VCaP (cell line): ENCODE data around the gene PRKCZ.
A peak's percentile ranks its signal among the peaks of the same experiment; 100 is the strongest.

ENCODE experiments used
- H3K27ac ChIP-seq: fragments of 450-650 bp; 2 replicates; pipeline ENCODE4 v1.5.1; 2017
- TF ChIP-seq, protein P1 (sequence below): fragments of 450-650 bp; conservative IDR thresholded peaks from 2 replicates; pipeline ENCODE4 v1.5.1; 2017; ENCODE audit warnings: mild to moderate bottlenecking, moderate library complexity

PRKCZ gene

DNA sequence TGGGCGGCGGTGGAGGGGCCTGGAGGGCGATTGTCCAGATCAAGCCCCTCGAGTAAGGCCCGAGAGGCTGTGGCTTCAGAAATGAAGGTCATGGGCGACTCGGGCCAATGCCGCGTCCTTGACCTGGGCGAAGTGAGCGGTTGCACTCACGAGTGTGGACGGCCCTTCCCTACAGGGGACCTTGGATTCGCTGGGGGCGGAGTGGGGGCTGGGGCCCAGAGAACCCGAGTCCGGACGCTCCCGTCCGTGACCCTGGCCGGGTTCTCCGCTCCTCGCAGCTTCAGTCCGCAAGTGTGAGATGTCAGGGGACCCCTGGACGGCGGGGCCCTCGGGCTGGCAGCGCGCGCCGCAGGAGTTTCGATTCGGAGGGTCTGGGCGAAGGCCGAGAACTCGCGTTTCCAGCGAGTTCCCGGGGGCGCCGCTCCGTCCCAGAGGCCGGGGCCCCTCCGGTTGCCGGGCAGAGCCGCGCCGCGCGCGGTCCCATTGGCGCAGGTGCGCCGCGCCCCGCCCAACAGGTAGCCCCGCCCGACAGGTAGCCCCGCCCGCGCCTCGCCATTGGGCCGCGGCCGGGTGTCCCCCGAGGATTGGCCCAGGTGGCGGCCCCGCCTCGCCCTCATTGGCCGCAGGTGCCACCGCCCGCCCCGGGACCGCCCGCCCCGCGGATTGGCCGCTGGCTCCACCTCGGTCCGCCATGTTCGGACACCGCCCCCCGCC, at the start of gene PRKCZ:
Gene PRKCZ (plus strand): TSS at position 694 of the 714 bp plus-strand sequence. CDS start 220 bp downstream, outside the sequence.
- TF ChIP-seq, protein P1, sequence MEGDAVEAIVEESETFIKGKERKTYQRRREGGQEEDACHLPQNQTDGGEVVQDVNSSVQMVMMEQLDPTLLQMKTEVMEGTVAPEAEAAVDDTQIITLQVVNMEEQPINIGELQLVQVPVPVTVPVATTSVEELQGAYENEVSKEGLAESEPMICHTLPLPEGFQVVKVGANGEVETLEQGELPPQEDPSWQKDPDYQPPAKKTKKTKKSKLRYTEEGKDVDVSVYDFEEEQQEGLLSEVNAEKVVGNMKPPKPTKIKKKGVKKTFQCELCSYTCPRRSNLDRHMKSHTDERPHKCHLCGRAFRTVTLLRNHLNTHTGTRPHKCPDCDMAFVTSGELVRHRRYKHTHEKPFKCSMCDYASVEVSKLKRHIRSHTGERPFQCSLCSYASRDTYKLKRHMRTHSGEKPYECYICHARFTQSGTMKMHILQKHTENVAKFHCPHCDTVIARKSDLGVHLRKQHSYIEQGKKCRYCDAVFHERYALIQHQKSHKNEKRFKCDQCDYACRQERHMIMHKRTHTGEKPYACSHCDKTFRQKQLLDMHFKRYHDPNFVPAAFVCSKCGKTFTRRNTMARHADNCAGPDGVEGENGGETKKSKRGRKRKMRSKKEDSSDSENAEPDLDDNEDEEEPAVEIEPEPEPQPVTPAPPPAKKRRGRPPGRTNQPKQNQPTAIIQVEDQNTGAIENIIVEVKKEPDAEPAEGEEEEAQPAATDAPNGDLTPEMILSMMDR = peak; percentile 42
- peak within 1 kb of the TSS; percentile 95 for H3K27ac ChIP-seq

DNA sequence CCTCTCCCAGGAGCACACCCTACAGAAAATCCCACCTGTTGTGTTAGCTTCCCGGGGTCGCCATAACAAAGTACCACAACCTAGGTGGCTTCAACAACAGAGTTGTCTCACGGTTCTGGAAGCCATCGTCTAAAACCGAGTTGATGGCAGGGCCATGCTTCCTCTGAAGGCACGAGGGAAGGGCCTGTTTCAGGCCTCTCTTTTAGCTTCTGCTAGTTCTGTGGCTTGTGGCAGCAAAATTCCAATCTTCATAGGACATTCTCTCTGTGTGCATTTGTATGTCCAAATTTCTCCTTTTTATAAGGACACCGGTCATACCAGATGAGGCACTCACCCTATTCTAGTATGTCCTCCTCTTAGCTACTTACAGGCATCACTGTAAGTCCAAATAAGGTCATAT, 49.8 kb upstream of the PRKCZ start:
- TF ChIP-seq, protein P1 = no peak
- peak overlapping the region; percentile 82; the same call in 1 of the 2 replicates for H3K27ac ChIP-seq

DNA sequence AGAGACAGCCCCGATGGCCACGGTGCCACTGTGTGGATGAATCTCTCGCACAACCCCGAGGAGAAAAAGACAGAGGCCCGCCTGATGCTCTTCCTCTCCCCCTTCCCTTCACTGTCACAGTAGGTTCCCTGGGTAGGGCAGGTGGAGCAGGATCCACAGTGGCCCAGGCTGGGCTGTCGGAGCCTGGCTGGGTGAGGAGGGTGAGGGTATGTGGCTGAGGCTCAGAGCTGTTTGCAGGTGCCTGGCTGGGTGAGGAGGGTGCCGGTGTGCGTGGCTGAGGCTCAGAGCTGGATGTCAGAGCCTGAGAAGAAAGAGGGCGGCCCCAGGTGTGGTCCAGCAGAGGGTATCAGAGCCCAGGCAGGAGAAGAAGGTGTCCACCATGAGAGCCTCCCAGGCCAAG, 49.4 kb upstream of the PRKCZ start:
- TF ChIP-seq, protein P1 = no peak
- peak overlapping the region; percentile 82 for H3K27ac ChIP-seq

DNA sequence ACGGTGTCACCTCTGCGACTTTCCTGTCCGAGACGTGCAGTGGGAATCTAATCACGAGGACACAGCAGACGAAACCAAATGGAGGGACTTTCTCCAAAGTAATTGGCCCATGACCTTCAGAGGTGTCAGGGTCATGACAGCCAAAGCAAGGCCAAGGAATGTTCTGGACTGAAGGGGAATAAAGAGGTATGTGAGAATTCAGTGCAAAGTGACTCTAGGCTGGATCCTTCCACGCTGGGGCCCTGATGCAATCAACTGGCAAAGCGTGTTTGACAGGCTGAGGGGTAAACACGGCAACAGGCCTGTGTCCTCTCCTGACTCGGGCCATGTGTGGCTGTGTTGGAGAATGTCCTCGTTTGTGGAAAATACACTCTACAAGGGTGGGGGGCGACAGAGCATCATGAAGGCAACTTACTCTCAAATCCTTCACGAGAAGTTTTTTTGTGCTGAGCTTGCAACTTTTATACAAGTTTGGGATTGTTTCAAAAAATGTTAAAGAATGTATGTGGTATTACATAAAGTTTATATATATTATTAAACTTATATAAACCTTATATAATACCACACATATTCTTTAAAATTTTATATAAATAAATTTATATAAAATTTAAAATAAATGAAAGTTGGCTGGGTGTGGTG, 48.3 kb upstream of the PRKCZ start:
- TF ChIP-seq, protein P1 = 0 out of 2 replicates have a peak, but pooled peaks have one; percentile 18
- peak overlapping the region; percentile 82 for H3K27ac ChIP-seq

DNA sequence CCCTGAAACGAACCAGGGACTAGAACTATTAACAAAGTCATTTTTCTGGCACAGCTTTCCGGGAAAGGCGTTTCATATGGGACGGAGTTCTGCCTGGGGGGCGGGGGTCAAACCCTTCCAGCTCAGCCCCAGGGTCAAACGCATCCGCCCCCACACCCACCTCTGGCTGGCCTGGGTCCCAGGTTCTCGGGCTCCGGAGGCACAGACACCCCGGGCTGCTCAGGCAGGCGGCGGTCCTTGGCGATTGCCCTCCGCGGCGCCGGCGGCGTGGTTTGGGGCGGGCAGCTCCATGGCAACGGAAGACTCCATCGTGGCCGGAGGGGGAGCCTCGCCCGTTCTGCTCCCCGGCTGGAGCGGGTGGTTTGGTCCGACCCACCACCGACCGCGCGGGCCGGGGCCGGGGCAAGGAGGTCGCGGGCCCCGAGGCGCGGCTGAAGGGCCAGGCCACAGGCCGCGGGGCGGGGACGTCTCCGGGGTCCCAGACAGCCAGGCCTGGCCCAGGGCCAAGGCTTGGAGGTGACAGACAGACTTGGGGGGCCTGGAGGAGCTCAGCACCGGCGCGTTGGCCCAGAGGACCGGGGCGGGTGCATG, 46.6 kb upstream of the PRKCZ start, which contains the start of gene CFAP74:
Gene CFAP74 (minus strand): TSS at position 246 of the 591 bp plus-strand sequence. CDS start 12,830 bp downstream, outside the sequence.
- TF ChIP-seq, protein P1 = no peak
- H3K27ac ChIP-seq = peak within 1 kb of the TSS; percentile 82; the same call in 1 of the 2 replicates

DNA sequence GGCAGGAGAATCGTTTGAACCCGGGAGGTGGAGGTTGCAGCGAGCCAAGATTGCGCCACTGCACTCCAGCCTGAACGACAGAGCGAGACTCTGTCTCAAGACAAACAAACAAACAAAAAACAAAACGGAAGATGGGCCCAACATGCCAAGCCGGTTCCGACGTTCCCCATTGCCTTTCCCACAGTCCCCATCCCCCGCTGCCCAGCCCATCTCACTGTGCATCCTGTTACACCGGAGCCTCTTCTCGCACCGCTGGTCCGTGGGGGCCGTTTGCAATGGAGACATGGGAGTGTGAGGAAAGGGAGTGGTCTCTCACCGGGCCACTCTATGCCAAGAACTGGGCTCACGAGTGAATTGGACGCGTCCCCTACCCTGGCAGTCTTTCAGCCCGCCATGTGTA, 45.4 kb upstream of the PRKCZ start:
- TF ChIP-seq, protein P1 = no peak
- H3K27ac ChIP-seq = no peak overlapping the region
